NT2/D1 (cell line): ENCODE results near the gene METTL9.

ENCODE experiments used
- SUZ12 ChIP-seq: IDR thresholded peaks from 2 replicates; pipeline ENCODE4 v1.6.1; 2011; ENCODE audit not compliant: insufficient read length, insufficient read depth; ENCODE audit errors: extremely low read depth
- YY1 ChIP-seq: IDR thresholded peaks from 2 replicates; pipeline ENCODE4 v1.6.1; 2011; ENCODE audit not compliant: insufficient read length, insufficient read depth
- ZNF274 ChIP-seq: IDR thresholded peaks from 2 replicates; pipeline ENCODE4 v1.6.1; 2011; ENCODE audit warnings: mild to moderate bottlenecking, low read depth, low read length

- TF ChIP-seq YY1 (no peak), SUZ12 (no peak), ZNF274 (no peak)
These were observed 15.5 kb downstream of the METTL9 start for GRCh38 chr16:21614896-21615295.
